ENCODE data around the gene NFIB.

Gene NFIB

DNA sequence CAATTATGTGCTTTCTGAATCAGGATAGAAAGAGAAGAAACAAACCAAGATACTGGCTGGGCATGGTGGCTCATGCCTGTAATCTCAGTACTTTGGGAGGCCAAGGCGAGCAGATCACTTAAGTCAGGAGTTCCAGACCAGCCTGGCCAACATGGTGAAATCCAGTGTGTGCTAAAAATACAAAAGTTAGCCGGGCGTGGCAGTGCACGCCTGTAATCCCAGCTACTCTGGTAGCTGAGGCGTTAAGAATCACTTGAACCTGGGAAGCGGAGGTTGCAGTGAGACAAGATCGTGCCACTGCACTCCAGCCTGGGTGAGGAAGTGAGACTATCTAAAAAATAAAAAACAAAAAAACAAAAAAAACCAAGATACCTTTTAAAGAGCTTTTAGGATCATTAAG, 214.2 kb downstream of the NFIB start:
- no peak for DNase-seq (ENCODE audit: low spot score)

- DNase-seq (ENCODE audit: low spot score): no peak
Measured at GRCh38 chr9:14098486-14099180, 215.3 kb downstream of the NFIB start.

- DNase-seq (ENCODE audit: low spot score): no peak
Measured at GRCh38 chr9:14097666-14098415, 216.1 kb downstream of the NFIB start.

GRCh38 chr9:14097215-14097614, 216.7 kb downstream of the NFIB start:
- no peak for DNase-seq (ENCODE audit: low spot score)

GRCh38 chr9:14096258-14096922, 217.6 kb downstream of the NFIB start:
- DNase-seq (ENCODE audit: low spot score): no peak

- DNase-seq (ENCODE audit: low spot score): no peak
Measured at GRCh38 chr9:14095277-14095676, 218.7 kb downstream of the NFIB start.

GRCh38 chr9:14094491-14094890, 219.4 kb downstream of the NFIB start:
- DNase-seq (ENCODE audit: low spot score): no peak

- no peak for DNase-seq (ENCODE audit: low spot score)
Measured at GRCh38 chr9:14092344-14092743, 221.6 kb downstream of the NFIB start.

DNA sequence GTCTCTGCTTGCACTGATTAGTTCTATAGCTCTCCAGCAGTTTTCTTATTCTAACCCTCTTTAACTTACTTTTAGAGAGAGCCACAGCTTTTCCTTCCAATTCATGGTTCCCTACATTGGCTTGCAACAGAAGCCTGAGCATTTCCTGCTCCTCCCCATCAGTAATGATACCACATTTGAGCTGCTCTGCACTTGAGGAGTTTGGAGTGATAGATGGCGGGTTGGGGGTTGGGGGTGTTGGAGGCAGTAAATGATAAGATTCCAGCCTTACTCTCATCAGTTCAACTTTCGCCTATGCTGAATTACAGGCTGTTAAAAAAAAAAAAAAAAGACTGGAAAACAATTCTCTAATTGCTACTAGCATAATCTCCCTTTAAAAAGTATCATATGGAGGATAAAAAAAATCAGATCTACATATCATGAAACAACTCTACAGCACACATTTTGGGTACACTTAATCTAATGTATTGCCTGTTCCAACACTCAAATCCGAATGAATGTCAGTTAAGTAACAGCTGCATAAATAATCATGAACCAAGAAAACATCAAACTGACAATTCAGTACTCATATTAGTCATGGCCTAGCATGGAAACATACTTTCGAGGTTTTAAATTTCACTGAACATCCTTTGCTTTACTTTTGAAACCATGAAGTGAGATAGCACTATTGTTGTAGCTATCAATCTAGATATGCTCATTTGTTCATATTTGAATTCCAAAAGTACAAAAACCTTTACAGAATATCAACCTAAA, 224.7 kb downstream of the NFIB start:
- DNase-seq (ENCODE audit: low spot score): no peak

DNA sequence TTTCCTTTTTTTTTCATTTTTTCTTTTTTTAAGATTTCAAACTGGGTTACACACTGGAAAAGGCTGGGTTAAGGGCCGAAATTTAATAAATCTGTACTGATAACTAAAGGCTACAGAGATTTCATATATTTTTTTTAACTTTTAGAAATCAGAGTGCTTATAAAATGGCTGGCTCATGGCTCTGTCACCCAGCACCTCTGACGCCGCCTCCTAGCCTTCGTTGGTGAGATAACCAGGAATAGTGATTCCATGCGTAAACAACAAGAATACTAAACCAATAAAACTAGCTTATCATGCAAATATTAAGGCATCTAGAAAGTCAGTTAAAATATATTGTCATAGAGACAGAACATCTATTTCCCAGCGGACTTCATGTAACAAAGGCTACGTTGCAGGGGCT, 226.4 kb downstream of the NFIB start:
- DNase-seq (ENCODE audit: low spot score): no peak

DNA sequence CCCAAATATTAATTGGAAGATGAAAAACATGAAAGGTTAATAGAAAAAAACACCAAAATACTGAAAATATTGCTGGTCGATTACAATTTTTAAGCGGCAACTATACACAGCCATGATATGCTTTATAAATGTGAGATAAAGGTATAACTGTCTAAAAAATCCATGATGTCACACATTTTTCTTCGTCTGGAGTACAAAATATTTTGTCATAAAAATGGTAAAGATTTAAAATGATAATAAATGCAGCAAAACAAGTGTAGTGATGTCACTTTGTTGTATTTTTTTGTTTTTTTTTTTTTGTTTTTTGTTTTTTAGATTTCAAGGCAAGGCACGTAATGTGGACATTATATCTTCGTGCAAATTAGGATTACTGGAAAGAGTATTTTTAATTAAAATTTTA, 227.4 kb downstream of the NFIB start:
- DNase-seq (ENCODE audit: low spot score): no peak

- no peak for DNase-seq (ENCODE audit: low spot score)
Measured at GRCh38 chr9:14085810-14086209, 228.1 kb downstream of the NFIB start.

DNA sequence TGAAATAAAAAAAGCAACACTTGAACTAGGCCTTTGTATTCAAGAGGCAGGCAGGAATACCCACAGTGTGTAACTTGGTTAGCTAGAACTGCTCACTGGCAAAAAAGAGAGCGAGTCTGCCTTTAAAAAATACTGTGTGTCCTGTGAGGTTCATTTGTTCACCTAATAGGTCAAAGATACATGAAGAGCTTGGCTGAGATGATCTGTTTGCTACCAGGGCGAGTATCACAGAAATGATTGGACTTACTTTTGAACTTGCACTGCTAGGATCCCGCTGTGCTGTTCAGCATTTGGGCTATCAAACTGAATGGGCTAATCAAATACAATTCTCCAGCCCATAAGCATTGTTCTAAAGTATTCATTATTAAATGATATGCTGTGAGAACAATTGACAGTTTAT, 229.1 kb downstream of the NFIB start:
- no peak for DNase-seq (ENCODE audit: low spot score)

DNA sequence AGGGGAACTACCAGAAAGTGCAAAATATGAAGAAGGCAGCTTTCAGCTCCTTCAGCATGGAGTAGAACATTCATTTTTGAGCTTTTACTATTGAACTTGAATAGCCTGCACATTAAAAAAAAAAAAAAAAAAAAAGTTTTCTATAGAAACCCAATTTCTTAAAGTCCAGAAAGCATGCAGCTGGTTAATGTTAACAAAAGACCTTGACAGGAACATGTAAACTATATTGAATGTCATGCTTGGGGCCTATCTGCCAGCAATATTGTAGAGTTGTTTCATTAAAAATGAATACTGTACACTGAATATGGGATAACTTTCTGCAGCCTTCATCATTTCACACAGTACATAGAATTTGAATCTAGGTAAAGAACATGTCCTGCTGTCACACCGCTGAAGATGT, 230.6 kb downstream of the NFIB start:
- no peak for DNase-seq (ENCODE audit: low spot score)

DNA sequence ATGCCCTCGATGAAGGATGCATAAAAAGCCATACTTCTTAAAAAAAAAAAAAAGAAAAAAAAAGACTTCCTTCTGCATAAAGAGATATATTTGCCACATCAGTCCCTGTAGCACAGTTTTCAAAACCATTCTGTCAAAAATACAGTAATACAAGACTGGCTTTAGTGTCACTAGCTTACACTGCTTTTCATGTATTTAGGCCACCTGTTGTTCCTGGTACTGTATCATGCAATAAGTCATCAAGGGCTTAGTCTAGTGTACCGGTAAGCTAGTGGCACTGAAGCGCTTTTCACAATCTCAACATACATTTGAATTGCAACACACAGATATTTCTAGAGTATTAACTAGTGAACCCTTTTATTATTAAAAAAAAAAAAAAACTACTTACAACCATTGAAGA, 231.2 kb downstream of the NFIB start:
- no peak for DNase-seq (ENCODE audit: low spot score)

- no peak for DNase-seq (ENCODE audit: low spot score)
Measured at GRCh38 chr9:14081745-14082144, 232.2 kb downstream of the NFIB start.

GRCh38 chr9:14080959-14081542, 232.9 kb downstream of the NFIB start:
- DNase-seq (ENCODE audit: low spot score): no peak

- no peak for DNase-seq (ENCODE audit: low spot score)
Measured at GRCh38 chr9:14079440-14079839, 234.5 kb downstream of the NFIB start.

DNA sequence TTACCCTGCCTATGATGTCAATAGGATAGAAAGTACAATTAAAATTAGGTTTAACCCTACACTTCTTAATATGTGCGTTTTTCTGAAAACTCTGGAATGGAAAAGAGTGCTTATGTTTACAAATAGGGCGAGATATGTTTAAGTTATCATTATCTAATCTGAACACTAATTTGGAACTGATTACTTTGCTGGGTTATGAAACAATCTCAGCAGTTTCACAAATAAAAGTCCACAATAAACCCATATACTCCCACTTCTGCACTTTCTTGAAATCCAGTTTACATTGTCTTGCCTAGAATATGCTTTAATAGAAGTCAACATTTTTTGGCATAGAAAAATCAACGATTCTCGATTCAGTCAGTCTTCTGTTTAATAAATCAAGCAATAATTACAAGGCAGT, 236.3 kb downstream of the NFIB start:
- no peak for DNase-seq (ENCODE audit: low spot score)

GRCh38 chr9:14075218-14075617, 238.7 kb downstream of the NFIB start:
- DNase-seq (ENCODE audit: low spot score): no peak

DNA sequence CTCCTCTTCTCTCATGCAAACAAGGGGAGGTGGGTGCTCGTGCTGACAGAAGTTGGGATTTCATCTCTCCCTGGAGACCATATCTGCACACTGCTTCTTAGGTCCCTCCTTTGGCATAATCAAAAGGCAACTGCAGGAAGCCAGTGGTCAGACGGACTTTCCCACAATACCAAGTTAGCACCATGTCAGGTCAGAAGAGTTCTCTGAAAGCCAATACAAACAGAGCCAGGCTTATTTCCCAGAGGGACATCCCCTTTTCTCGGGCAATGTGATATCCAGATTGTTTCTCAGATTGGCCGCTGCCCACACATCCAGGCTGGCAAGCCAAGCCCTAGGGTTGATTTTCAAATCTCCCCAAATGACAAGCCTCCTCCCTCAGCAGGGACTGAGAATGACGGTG, 241.1 kb downstream of the NFIB start:
- DNase-seq (ENCODE audit: low spot score): no peak

GRCh38 chr9:14071484-14071883, 242.5 kb downstream of the NFIB start:
- no peak for DNase-seq (ENCODE audit: low spot score)
